Activated CD8-positive, alpha-beta memory T cell treated with anti-CD3 and anti-CD28 coated beads, Interleukin-2, amount 50 U/mL, for 4 hours (primary cell): ENCODE data around the gene FAH.
"Not testable (repeated sequence)": the region's sequence is repeated elsewhere in the genome, so short reads cannot be mapped to it uniquely, and the experiment has no call there.

Experiments used
- DNase-seq: peaks from one replicate; pipeline ENCODE4 v3.0.0-alpha.2; 2020

Gene FAH

GRCh38 chr15:80152180-80152895 lies 461 bp upstream of the FAH start:
- peak; percentile 84 for DNase-seq

GRCh38 chr15:80153900-80154299 lies 1.1 kb downstream of the FAH start:
- DNase-seq: no peak

- no peak for DNase-seq
These were observed 1.5 kb downstream of the FAH start for GRCh38 chr15:80154336-80154735.

- DNase-seq: no peak
These were observed 2.2 kb downstream of the FAH start for GRCh38 chr15:80155001-80155377.

- not testable (repeated sequence) for DNase-seq
These were observed 2.8 kb downstream of the FAH start for GRCh38 chr15:80155378-80156175.

- no peak for DNase-seq
These were observed 3.4 kb downstream of the FAH start for GRCh38 chr15:80156176-80156720.

- no peak for DNase-seq
These were observed 4.4 kb downstream of the FAH start for GRCh38 chr15:80157215-80157614.

- no peak for DNase-seq
These were observed 6.5 kb downstream of the FAH start for GRCh38 chr15:80159301-80159700.

GRCh38 chr15:80159811-80160569 lies 7.2 kb downstream of the FAH start:
- DNase-seq: no peak

GRCh38 chr15:80160570-80161156 lies 7.9 kb downstream of the FAH start:
- no peak for DNase-seq

- no peak for DNase-seq
These were observed 8.7 kb downstream of the FAH start for GRCh38 chr15:80161468-80162016.

GRCh38 chr15:80162059-80162554 lies 9.3 kb downstream of the FAH start:
- no peak for DNase-seq

GRCh38 chr15:80163217-80163616 lies 10.4 kb downstream of the FAH start:
- no peak for DNase-seq

GRCh38 chr15:80163897-80164296 lies 11.1 kb downstream of the FAH start:
- DNase-seq: no peak

- no peak for DNase-seq
These were observed 15.1 kb downstream of the FAH start for GRCh38 chr15:80167936-80168335.

GRCh38 chr15:80168421-80168820 lies 15.6 kb downstream of the FAH start:
- no peak for DNase-seq

GRCh38 chr15:80169768-80170357 lies 17.1 kb downstream of the FAH start:
- DNase-seq: no peak

GRCh38 chr15:80170596-80170995 lies 17.8 kb downstream of the FAH start:
- DNase-seq: no peak

- DNase-seq: no peak
These were observed 19.0 kb downstream of the FAH start for GRCh38 chr15:80171787-80172186.

- DNase-seq: no peak
These were observed 19.6 kb downstream of the FAH start for GRCh38 chr15:80172401-80172800.

- DNase-seq: peak; percentile 71
These were observed 20.4 kb downstream of the FAH start for GRCh38 chr15:80173022-80173759.
